CD4-positive, alpha-beta T cell treated with Interleukin-12 subunit alpha and Interleukin-12 subunit beta, for 1 hour (primary cell): Measurements from ENCODE around the gene SAT1.

ENCODE experiments used
- DNase-seq: peaks from one replicate; pipeline ENCODE4 v3.0.0-alpha.2; 2020

SAT1 gene

DNA sequence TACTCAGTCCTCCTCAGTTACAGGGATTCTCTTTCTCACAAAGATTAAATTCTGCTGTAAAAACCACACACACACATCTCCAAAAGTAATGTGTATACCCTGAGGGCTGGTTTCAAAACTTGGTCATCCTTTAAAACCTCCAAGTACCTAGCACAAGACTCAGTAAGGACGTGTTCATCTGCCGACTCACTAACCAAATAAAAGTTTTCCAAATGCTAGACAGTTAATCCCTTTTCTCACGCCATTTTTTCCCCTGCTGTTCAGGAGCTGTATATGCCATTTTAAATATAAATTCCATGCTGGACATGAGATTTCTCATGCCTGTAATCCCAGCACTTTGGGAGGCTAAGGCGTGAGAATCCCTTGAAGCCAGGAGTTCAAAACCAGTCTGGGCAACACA, 3.9 kb upstream of the SAT1 start:
- no peak for DNase-seq

DNA sequence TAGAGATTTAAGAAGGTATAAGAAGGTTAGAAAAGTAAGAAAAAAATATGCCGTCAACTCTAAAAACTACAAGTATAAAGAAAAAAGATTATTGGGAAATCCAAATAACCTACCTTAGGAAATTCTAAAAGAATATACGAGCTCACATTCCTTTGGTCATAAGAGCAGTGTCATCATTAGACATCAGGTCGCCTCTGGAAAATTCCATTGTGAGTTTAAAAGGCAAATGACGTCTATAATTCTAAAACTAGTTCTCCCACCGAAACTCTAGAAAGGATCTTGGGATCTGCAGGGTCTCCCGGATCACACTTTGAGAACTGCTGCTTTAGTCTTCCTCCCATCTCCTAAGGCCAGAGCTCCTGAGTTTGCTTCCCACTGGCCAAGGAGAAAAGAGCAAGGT, 518 bp upstream of the SAT1 start:
- DNase-seq: no peak

DNA sequence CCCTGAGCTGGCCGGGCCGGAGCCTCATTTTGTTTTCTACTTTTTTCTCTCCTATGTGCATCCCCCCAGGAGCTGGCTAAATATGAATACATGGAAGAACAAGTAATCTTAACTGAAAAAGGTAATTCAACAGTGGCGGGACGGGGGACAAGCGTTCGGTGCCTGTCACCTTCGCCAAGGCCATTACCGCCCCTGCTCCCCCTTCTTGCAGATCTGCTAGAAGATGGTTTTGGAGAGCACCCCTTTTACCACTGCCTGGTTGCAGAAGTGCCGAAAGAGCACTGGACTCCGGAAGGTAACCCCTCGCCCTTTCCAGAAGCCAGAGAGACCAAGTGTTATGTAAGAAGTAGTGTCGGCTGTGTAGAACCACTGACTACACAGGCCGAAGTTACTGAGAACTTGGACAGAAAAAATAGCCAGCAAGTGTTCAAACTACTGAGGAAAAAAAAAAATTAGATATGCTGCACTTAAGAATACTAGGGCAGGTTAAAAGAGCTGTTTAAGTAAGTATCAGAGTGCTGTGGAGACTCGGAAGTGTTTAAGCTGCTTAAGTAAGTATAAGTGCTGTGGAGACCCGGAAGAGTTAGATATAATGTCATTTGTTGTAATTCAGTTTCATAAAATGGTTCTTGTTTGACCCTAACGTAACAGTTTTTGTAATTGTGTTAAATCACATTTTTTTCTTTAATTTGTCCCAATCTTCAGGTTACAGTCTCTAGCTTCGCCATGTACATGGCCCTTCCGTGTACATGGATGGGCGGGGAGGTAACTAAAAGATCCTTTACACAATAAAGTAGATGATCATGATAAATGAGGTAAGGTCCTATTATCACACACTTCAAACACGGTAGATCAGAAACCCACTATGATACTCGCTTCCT, 856 bp downstream of the SAT1 start:
- peak; percentile 19 for DNase-seq

DNA sequence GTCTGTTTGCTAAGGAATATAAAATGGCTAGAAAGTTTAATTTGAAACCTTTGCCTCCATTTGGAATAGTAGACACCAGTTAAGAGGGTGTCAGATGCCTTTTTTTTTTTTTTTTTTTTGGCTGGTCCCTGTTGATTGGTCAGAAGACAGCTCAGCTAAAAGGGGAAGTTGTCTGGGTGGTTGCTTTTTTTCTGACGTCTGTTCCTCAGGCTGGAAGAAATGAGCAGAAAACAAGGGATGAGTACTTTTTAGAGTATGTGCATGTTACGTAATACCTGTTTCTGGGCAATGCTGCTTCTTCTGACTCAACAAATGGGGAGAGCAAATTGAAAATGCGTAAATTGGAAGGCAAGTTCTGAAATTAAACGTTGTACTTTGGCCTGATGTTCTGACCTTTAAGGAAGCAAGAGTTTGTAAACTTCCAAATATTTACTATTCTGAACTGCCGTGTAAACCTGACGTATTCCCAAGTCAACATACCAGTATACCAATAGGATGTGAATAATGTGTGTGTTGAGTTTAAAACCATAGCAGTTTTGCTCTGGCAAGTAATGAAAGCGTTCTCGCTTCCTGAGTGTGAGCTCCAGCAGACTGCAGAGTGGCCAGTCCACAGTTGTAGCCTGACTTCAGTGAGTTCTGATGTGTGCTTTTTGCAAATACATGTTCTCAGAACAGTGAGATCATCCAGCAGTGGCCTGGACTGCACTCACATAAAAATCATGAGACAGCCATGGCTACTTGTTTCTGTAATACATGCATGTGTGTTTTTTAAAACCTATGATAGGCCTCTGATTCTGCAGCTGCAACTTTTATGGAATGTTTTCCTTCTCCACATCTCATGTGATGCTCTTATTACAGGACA, 1.7 kb downstream of the SAT1 start:
- no peak for DNase-seq

DNA sequence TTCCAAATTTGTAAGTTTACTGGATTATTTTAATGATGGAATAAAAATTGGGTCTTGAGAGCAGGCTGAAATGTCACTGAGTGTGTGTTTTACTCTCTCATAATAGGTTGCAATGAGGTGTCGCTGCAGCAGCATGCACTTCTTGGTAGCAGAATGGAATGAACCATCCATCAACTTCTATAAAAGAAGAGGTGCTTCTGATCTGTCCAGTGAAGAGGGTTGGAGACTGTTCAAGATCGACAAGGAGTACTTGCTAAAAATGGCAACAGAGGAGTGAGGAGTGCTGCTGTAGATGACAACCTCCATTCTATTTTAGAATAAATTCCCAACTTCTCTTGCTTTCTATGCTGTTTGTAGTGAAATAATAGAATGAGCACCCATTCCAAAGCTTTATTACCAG, 2.6 kb downstream of the SAT1 start:
- DNase-seq: no peak

DNA sequence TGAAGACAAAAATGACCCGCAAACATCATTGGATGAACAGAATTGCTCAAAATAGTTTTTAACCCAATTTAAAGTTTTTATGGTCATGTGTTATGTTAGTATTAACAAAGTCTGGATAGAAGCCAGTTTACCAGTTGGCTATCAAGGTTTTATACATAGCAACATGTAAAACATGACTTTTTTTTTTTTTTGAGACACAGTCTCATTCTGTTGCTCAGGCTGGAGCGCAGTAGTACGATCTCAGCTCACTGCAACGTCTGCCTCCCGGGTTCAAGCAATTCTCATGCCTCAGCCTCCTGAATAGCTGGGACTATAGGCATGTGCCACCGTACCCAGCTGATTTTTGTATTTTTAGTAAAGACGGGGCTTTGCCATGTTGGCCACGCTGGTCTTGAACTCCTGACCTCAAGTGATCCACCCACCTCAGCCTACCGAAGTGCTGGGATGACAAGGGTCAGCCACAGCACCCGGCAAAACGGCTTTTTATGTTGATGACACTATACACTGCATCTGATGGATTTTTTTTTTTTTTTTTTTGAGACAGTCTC, 3.4 kb downstream of the SAT1 start:
- peak; percentile 24 for DNase-seq

DNA sequence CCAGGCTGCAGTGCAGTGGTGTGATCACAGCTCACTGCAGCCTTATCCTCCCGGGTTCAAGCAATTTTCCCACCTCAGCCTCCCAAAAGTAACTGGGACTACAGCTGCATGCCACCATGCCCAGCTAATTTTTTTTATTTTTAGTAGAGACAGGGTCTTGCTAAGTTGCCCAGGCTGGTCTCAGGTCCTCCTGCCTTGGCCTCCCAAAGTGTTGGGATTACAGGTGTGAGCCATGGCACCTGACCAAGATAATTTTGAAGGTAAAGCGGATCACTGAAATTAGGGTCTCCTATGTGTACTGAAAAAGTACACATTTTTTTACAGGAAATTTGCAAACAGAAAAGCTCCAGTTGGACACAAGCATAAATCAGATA, 4.8 kb downstream of the SAT1 start:
- no peak for DNase-seq

DNA sequence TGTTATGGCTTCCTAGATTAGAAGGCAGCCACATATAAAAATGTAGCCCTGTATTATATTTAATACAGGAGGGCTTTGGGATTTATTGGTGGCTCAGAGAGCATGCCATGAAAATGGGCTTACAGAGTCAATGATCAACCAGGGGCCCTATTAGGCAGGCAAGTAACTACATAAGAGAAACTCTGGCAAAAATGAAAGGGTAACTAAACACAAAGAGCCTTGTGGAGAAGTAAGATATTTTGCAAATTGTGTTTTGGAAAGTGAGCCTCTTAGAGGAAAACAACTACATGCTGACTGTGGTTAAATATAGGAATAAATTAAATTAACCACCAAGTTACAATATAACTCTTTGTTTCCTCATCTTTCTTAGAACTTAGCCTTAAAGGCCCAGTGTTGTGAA, 5.5 kb downstream of the SAT1 start:
- no peak for DNase-seq

DNA sequence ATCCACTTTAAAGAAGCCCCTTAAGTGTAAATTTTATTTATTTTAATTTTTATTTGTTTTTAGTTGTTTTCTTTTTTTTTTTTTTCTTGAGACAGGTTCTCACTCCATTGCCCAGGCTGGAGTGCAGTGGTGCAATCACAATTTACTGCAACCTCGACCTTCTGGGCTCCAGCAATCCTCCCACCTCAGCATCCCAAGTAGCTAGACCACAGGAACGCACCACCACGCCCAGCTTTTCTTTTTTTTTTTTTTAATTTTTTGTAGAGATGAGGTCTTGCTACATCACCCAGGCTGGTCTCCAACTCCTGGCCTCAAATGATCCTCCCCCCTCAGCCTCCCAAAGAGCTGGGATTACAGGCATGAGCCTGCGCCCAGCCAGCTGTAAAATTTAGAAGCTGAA, 6.0 kb downstream of the SAT1 start:
- no peak for DNase-seq

DNA sequence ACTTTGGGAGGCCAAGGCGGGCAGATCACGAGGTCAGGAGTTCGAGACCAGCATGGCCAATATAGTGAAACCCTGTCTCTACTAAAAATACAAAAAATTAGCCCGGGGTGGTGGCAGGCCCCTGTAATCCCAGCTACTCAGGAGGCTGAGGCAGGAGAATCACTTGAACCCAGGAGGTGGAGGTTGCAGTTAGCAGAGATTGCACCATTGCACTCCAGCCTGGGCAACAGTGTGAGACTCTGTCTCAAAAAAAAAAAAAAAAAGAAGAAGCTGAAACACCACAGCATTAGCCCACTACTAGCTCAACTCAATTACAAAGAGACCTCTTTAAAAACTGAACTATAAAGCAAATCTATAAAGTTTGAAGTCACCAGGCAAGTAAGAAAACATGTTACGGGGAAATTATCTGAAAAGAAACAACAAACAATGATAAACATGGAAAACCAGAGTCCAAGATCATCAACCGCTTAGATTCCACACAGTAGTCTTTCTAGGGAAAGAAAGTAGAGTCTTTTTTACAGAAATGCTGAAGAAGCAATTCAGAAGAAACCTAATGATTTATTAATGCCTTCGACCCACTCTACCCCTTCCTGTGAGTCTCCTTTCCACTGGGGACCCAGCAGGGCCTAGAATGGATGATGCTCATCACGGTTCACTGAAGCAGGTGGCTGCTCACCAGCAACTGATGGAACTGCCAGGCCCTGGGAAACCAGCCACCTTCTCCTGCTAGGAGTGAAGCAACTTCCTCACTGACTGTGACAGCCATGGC, 6.6 kb downstream of the SAT1 start:
- DNase-seq: no peak

DNA sequence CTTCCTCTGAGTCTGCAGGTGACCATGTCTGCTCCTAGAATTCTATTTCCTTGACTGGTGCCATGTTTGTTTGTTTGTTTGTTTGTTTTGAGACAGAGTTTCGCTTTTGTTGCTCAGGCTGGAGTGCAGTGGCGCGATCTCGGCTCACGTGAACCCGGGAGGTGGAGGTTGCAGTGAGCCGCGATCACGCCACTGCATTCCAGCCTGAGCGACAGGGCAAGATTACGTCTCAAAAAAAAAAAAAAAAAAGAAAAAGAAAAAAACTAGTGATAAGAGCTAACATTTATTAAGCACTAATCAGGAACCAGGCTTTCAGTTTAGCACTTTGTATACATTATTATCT, 7.2 kb downstream of the SAT1 start:
- no peak for DNase-seq

DNA sequence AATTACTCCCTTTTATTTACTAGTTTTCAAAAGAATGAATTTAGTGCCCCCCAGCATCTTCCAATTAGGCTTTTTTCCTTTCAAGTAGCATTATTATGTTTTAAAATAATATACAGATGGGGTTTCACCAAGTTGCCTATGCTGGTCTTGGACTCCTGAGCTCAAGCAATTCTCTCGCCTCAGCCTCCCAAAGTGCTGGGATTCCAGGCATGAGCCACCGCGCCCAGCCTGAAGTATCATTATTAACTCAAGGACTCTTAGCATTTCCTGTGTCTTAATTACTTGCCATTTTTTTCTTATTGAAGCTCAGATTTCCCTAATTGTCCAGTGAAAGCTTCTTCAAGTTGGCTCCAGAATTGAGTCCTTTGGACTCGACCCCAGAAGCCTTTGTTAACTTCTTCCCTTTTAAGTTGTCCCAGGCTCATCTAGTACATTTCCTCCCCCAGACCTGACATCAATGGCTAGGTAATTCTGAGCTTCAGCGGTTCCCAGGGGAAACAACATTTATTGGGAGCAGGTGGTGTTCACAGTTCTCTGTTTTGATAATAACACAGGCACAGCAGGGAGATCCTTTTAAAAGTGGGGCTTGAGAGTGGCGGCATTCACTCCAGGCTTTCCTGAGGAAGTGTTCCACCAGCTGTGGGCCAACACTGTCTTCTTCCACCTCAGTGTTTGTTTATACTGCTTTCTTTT, 10.0 kb downstream of the SAT1 start:
- DNase-seq: no peak

DNA sequence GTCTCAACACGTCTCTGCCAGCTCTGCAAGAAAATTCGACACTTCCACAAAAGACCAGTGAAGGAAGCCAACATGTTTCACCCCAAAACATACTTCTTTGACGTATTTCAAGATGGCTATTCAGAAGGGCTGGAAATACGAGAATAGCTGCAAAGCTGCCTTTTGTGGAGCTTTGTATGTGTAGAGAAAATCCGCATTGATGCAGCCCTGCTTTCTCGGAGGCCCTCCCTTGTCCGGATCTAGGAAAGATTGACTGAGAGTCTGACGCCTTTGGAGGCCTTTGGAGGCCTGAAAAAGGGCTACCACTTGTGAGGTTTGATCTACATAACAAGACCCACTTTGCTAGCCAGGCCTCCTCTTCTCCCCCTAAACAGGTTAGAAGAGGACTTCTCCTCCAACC, 12.2 kb downstream of the SAT1 start:
- no peak for DNase-seq

DNA sequence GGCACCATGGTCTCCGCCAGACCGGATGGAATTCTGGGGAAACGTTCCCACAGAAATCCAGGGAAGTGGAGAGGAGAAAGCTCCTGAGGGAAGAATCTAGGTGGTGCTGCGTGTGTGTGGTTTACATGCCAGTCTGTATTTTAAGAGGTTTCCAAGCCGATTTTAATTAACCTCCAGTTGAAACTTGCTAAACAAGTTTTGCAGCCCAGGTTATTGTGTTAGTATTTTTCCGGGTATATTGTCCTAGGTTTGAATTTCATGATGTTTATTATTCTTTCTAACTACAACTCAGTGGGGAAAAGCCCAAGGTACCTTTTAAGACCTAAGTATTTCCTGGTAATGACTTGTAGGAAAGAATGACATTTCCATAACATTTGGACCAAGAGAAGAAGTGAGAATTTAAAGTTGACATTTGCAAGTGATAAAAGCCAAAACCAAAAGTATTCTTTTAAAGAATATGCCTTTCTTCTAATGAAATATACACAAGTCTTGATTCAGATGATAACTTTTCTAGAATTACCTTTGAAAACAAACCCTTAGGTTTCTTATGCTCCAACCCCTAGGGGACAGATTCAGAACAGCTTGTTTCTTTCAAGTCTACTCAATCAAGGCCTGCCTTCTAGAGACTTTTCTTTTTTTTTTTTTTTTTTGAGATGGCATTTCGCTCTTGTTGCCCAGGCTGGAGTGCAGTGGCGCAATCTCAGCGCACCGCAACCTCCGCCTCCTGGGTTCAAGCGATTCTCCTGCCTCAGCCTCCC, 14.6 kb downstream of the SAT1 start:
- DNase-seq: no peak

DNA sequence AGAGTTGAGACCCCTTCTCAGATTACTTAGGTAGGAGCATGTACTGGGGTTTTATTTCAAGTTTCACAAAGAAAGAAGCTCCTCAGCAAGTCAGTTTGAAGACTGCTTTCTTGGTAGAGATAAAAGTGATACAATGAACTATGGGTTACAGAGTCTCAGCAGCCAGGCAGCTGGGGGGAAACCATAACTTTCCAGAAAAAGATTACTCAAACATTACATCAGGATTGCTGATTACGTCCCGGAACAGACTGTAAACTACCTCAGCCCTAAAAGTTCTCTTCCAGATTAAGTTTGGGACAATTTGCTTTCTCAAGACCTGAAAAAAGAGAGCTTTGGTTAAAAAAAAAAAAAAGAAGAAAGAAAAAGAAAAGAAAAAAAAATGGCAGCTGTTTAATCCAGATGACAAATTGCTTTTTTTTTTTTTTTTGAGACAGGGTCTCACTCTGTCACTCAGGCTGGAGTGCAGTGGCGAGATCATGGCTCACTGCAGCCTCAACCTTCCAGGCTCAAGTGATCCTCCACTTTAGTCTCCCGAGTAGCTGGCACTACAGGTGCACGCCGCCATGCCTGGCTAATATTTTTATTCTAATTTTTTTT, 16.6 kb downstream of the SAT1 start:
- DNase-seq: no peak

DNA sequence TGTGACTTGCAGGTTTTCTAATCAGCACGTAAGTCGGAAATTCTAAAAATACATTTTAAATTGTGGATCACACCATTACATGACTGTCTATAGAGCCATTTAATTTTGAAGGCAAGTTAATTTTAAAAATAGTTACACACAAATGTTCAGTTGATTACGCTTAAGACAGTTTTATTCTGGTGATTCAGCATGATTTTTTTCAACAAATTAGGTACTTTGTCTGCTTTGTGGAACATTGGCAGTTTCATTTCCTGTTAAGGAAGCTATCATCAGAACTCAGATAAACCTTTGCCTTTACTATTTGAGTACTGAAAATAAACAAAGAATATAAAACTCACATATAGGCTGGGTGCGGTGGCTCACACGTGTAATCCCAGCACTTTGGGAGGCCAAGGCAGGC, 19.5 kb downstream of the SAT1 start:
- DNase-seq: no peak

DNA sequence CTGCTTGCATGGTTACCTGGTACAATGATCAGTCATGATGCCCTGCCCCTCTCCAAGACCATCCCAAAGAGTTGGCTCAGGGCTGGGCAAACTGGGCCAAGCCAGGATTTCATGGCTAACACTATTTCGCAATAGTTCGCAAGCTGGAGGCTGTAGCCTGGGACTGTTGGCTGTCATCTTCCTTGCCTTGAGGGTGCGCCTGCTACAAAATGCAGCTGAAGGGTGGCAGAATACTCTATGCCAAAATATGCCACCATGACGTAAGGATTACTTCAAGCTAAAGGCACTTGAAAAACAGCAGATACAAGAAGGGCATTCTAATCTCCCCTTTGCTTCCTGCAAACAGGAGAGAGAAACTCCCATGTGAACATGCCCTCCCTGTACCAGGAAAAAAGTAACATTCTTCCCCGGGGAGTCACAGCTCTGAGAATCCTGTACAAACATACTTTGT, 21.0 kb downstream of the SAT1 start:
- DNase-seq: no peak

DNA sequence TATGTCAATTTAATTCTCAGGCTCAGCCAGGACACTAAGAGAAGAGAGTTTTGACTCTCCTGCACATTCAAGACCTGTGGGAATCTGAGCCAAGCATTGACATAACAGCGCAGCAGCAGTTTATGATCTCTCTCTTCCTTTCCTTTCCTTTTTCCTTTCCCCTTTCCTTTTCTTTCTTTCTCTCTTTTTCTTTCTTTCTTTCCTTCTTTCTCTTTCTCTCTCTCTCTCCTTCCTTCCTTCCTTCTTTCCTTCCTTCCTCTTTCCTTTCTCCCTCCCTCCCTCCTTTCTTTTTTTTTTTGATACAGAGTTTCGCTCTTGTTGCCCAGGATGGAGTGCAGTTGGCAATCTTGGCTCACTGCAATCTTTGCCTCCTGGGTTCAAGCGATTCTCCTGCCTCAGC, 21.6 kb downstream of the SAT1 start:
- no peak for DNase-seq

DNA sequence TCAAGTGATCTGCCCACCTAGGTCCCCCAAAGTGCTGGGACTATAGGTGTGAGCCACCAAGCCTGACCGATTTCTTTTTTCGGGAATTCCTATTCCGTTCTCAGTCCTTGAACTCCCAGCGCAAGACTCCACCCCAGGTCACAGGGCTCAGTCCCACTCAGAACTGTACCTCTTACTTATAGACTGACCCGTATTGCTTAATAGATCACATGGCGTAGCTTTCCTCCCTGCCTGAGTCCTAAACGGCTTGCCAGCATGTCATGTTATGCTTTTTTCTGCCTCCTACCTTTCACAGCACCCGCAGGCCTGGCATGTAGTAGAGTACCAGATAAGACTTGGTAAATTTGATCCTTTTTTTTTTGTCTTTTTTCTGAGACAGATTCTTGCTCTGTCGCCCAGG, 22.4 kb downstream of the SAT1 start:
- no peak for DNase-seq

DNA sequence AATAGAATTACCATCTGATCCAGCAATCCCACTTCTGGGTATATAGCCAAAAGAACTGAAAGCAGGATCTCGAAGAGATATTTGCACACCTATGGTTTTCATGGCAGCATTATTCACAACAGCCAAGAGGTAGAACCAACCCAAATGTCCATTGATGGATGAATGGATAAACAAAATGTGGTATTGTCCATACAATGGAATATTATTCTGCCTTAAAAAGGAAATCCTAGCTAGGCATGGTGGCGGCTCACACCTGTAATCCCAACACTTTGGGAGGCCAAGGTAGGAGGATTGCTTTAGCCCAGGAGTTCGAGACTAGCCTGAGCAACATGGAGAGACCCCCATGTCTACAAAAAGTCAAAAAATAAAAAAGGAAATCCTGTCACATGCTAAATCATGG, 27.3 kb downstream of the SAT1 start:
- DNase-seq: no peak

DNA sequence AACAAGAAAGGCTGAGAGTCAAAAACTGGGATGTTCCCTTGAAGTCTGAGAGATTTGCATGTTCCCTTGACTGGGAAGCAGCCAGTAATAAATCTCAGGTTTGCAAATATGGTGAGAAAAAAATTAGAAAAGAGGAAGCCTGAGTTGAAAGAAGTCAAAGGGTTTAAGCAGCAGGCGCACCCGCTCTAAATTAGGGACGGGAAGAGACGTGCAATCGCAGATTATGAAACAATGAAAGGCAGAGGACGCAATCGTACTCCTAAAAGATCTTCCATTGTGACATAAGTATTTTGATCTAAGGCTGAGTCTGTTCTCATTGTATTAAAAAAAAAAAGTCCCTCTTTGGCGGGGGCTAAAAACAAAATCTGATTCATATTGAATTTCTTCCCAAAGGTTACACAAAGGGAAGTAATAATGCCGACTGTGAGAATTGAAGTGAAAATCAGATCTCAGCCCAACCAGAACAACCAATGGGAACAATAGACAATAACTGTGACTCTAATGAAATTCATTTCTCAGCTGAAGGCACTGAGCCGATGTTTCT, 28.2 kb downstream of the SAT1 start:
- no peak for DNase-seq
